Measurements from ENCODE around the gene PRKCH. TPM values are rescaled to one million over a fixed set of nuclear protein-coding genes. Genes with fewer than 3 reads are reported as not detected.
A peak's percentile ranks its signal among the peaks of the same experiment; 100 is the strongest.

The PRKCH gene
- total RNA-seq, 6 experiments from 2014 or later: 5.0 to 12.1 (median 8.8) TPM

- Histone ChIP-seq H3K27me3 (no peaks in the 10 kb centered on the region), H3K4me3 (no peak overlapping the region), H3K4me1 (no peaks in the 10 kb centered on the region), H3K9me3 (no peaks in the 10 kb centered on the region), H3K36me3 (no peaks in the 10 kb centered on the region), H3K27ac (no peak overlapping the region)
- intact Hi-C loops (cut with DNase I): no loop called here
- DNase-seq (peak in 1 of 3 donors; percentile 22), ATAC-seq (no peak)
- WGBS (ENCODE audit: insufficient coverage, low coverage, low lambda C conversion rate, missing lambda C conversion rate): 39% methylated on average over 2 of the region's 2 CpGs
- TF ChIP-seq POLR2A (IDR thresholded peaks at IDR 0.05): no peak
- TF ChIP-seq CTCF (IDR thresholded peaks at IDR 0.05): no peak
These were observed 130.1 kb downstream of the PRKCH start for GRCh38 chr14:61451491-61451890.

GRCh38 chr14:61451891-61452400 is 130.6 kb downstream of the PRKCH start:
- 100% methylated on average over 3 of the region's 6 CpGs for WGBS (ENCODE audit: insufficient coverage, low coverage, low lambda C conversion rate, missing lambda C conversion rate)
- intact Hi-C loops (cut with DNase I): no loop called here

GRCh38 chr14:61452452-61452851 is 131.1 kb downstream of the PRKCH start:
- WGBS (ENCODE audit: insufficient coverage, low coverage, low lambda C conversion rate, missing lambda C conversion rate): 97% methylated on average over 3 of the region's 3 CpGs
- no peak overlapping the region for H3K4me3 ChIP-seq
- no peaks in the 10 kb centered on the region for H3K27me3 ChIP-seq
- H3K27ac ChIP-seq: no peak overlapping the region
- intact Hi-C loops (cut with DNase I): no loop called here
- TF ChIP-seq POLR2A (IDR thresholded peaks at IDR 0.05): no peak
- TF ChIP-seq CTCF (IDR thresholded peaks at IDR 0.05): no peak
- H3K9me3 ChIP-seq: no peaks in the 10 kb centered on the region
- H3K36me3 ChIP-seq: peaks cover 0 to 4% (median 0%) of the 10 kb centered on the region in 4 donors
- DNase-seq (peak in 1 of 3 donors; percentile 19), ATAC-seq (peak in 2 of 4 donors; percentile 27 to 44)
- H3K4me1 ChIP-seq: no peaks in the 10 kb centered on the region

More at GRCh38 chr14:61451891-61452400, 130.6 kb downstream of the PRKCH start:
- no peaks in the 10 kb centered on the region for H3K9me3 ChIP-seq
- no peaks in the 10 kb centered on the region for H3K36me3 ChIP-seq
- H3K4me3 ChIP-seq: no peak overlapping the region
- no peaks in the 10 kb centered on the region for H3K4me1 ChIP-seq
- no peaks in the 10 kb centered on the region for H3K27me3 ChIP-seq
- ATAC-seq (no peak), DNase-seq (peak in 1 of 3 donors; percentile 21)
- no peak for TF ChIP-seq CTCF (IDR thresholded peaks at IDR 0.05)
- no peak for TF ChIP-seq POLR2A (IDR thresholded peaks at IDR 0.05)
- no peak overlapping the region for H3K27ac ChIP-seq

GRCh38 chr14:61453103-61453767 is 131.9 kb downstream of the PRKCH start:
- intact Hi-C loops (cut with DNase I): no loop called here

More at GRCh38 chr14:61453103-61453767, 131.9 kb downstream of the PRKCH start:
- no peak for ATAC-seq
- Histone ChIP-seq H3K27ac (no peak overlapping the region), H3K27me3 (no peaks in the 10 kb centered on the region), H3K36me3 (peaks cover 0 to 10% (median 0%) of the 10 kb centered on the region in 4 donors), H3K4me3 (no peak overlapping the region), H3K4me1 (no peaks in the 10 kb centered on the region), H3K9me3 (no peaks in the 10 kb centered on the region)
- 66% methylated on average over 9 of the region's 9 CpGs for WGBS (ENCODE audit: insufficient coverage, low coverage, low lambda C conversion rate, missing lambda C conversion rate)
- TF ChIP-seq POLR2A (IDR thresholded peaks at IDR 0.05) (no peak), CTCF (IDR thresholded peaks at IDR 0.05) (no peak)
- no peak for DNase-seq
